A673 (cell line): ENCODE results near the gene FASTK. TPM values are rescaled to one million over a fixed set of nuclear protein-coding genes. Genes with fewer than 3 reads are reported as not detected.

Source experiments
- total RNA-seq: library from RNA; stranded (reverse); gene quantifications from 2 replicates; pipeline ENCODE4 v1.2.3, GENCODE V29; 2021

The FASTK gene
- total RNA-seq, 1 experiment from 2014 or later, result 80.5 TPM

Other genes starting within 250 kb of the FASTK start
- not detected in 2 replicates for gene AOC1, start 228.3 kb downstream of the FASTK start, total RNA-seq
- gene KCNH2, start 102.5 kb downstream of the FASTK start, total RNA-seq, result 1.5 and 4.0 TPM in 2 replicates
- gene NOS3, start 89.8 kb downstream of the FASTK start, total RNA-seq, result 0.75 and 1.4 TPM in 2 replicates
- 0.96 and 1.9 TPM in 2 replicates for gene ATG9B, start 56.3 kb downstream of the FASTK start, total RNA-seq
- gene ABCB8, start 52.4 kb downstream of the FASTK start, total RNA-seq, result 50.9 and 57.6 TPM in 2 replicates
- 4.5 and 6.7 TPM in 2 replicates for gene ASIC3, start 32.3 kb downstream of the FASTK start, total RNA-seq
- gene CDK5, start 22.9 kb downstream of the FASTK start, total RNA-seq, result 21.1 and 25.7 TPM in 2 replicates
- gene SLC4A2, start 21.2 kb downstream of the FASTK start, total RNA-seq, result 213 and 222 TPM in 2 replicates
- gene TMUB1, start 2.7 kb upstream of the FASTK start, total RNA-seq, result 43.8 and 44.7 TPM in 2 replicates
- gene AGAP3, start 5.7 kb upstream of the FASTK start, total RNA-seq, result 115 and 133 TPM in 2 replicates
- not detected in 2 replicates for gene GBX1, start 86.9 kb upstream of the FASTK start, total RNA-seq
- gene ASB10, start 106.4 kb upstream of the FASTK start, total RNA-seq, result not detected in 2 replicates
- not detected in 2 replicates for gene H2BK1, start 129.7 kb upstream of the FASTK start, total RNA-seq
- gene ABCF2, start 146.4 kb upstream of the FASTK start, total RNA-seq, result 65.5 and 69.0 TPM in 2 replicates
- gene CHPF2, start 151.7 kb upstream of the FASTK start, total RNA-seq, result 22.5 and 27.1 TPM in 2 replicates
- gene SMARCD3, start 167.9 kb upstream of the FASTK start, total RNA-seq, result 44.8 and 52.1 TPM in 2 replicates